ENCODE measurements around the gene PDCD11.

DNA sequence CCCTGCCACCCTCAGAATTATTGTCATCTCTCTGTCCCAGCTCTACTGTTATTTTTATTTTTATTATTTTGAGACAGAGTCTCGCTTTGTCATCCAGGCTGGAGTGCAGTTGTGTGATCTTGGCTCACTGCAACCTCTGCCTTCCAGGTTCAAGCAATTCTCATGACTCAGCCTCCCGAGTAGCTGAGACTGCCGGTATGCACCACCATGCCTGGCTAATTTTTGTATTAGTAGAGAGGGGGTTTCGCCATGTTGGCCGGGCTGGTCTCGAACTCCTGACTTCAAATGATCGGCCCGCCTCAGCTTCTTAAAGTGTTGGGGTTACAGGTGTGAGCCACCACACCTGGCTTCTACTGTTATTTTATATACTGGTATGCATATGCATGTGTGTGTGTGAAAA, 44.8 kb downstream of the PDCD11 start:
- TF ChIP-seq CBX8 (IDR thresholded peaks at IDR 0.05; ENCODE audit: borderline replicate concordance, low read depth, low read length): no peak
- TF ChIP-seq, protein P1, sequence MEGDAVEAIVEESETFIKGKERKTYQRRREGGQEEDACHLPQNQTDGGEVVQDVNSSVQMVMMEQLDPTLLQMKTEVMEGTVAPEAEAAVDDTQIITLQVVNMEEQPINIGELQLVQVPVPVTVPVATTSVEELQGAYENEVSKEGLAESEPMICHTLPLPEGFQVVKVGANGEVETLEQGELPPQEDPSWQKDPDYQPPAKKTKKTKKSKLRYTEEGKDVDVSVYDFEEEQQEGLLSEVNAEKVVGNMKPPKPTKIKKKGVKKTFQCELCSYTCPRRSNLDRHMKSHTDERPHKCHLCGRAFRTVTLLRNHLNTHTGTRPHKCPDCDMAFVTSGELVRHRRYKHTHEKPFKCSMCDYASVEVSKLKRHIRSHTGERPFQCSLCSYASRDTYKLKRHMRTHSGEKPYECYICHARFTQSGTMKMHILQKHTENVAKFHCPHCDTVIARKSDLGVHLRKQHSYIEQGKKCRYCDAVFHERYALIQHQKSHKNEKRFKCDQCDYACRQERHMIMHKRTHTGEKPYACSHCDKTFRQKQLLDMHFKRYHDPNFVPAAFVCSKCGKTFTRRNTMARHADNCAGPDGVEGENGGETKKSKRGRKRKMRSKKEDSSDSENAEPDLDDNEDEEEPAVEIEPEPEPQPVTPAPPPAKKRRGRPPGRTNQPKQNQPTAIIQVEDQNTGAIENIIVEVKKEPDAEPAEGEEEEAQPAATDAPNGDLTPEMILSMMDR (IDR thresholded peaks at IDR 0.05; ENCODE audit: control extremely low read depth in 1 of 3, insufficient read depth in 1 of 3, low read depth in 1 of 3, low read length in 3 of 3): no peak
- no peak for TF ChIP-seq POLR2A (IDR thresholded peaks at IDR 0.05; ENCODE audit: control extremely low read depth in 1 of 2, low read depth in 2 of 2, low read length in 2 of 2)
- TF ChIP-seq CREB1 (IDR thresholded peaks at IDR 0.05): no peak
- TF ChIP-seq FOSL1 (IDR thresholded peaks at IDR 0.05; ENCODE audit: insufficient read depth, low read depth, low read length): no peak
- no peak for TF ChIP-seq EP300 (IDR thresholded peaks at IDR 0.05; ENCODE audit: borderline replicate concordance in 1 of 2, low read depth in 2 of 2, low read length in 2 of 2)
- no peak for TF ChIP-seq SAP30 (IDR thresholded peaks at IDR 0.05; ENCODE audit: insufficient read depth, insufficient replicate concordance, low read length)
- no peak for TF ChIP-seq GABPA (IDR thresholded peaks at IDR 0.05; ENCODE audit: borderline replicate concordance, insufficient read depth, low read length)
- no peak for TF ChIP-seq BRCA1 (IDR thresholded peaks at IDR 0.05; ENCODE audit: low read depth, low read length)
- TF ChIP-seq ZNF274 (IDR thresholded peaks at IDR 0.05; ENCODE audit: borderline replicate concordance, extremely low read depth, low read length): no peak
- TF ChIP-seq RNF2 (IDR thresholded peaks at IDR 0.05; ENCODE audit: borderline replicate concordance, low read depth, low read length, missing control alignments, poor library complexity, severe bottlenecking): no peak
